Endothelial cell of umbilical vein (primary cell): ENCODE measurements around the gene DUSP28.

Experiments
- CTCF ChIP-seq, 2 donors: IDR thresholded peaks; 1 replicate in 1 of 2; 2 replicates in 1 of 2; pipeline ENCODE4 v1.5.1; 2011; ENCODE audit warnings: low read length in 2 of 2, mild to moderate bottlenecking in 2 of 2, moderate library complexity in 2 of 2, control low read depth in 1 of 2, inconsistent platforms in 1 of 2, low read depth in 1 of 2; ENCODE audit not compliant: insufficient read depth in 1 of 2; ENCODE audit errors: extremely low read depth in 1 of 2
- EZH2 ChIP-seq: IDR thresholded peaks from 2 replicates; pipeline ENCODE4 v1.6.1; 2012; ENCODE audit warnings: borderline replicate concordance, low read depth, mild to moderate bottlenecking, moderate library complexity, low read length, inconsistent platforms; ENCODE audit not compliant: severe bottlenecking
- GATA2 ChIP-seq: IDR thresholded peaks from 2 replicates; pipeline ENCODE4 v1.7.0; 2011; ENCODE audit warnings: low read depth, mild to moderate bottlenecking, moderate library complexity, mixed read lengths, low read length; ENCODE audit not compliant: insufficient read length, insufficient read depth
- JUN ChIP-seq: IDR thresholded peaks from 2 replicates; pipeline ENCODE4 v1.6.1; 2011; ENCODE audit warnings: borderline replicate concordance, low read depth; ENCODE audit not compliant: insufficient read length, insufficient read depth
- MAX ChIP-seq: IDR thresholded peaks from 2 replicates; pipeline ENCODE4 v1.6.1; 2011; ENCODE audit not compliant: insufficient read depth, insufficient read length
- POLR2A ChIP-seq: IDR thresholded peaks from 2 replicates; pipeline ENCODE4 v1.6.1; 2012; ENCODE audit warnings: low read depth, mild to moderate bottlenecking, control low read depth, low read length

- TF ChIP-seq CTCF (IDR thresholded peaks at IDR 0.05; ENCODE audit: extremely low read depth in 1 of 2, insufficient read depth in 1 of 2, low read depth in 1 of 2, low read length in 2 of 2) (no peak), POLR2A (no peak), GATA2 (no peak), EZH2 (no peak), MAX (no peak), JUN (no peak)
Observed at GRCh38 chr2:240573071-240573515, 12.9 kb downstream of the DUSP28 start.
